NCI-H2107 treated with DMSO at 0.1 percent for 48 hours (cell line): ENCODE measurements around the gene FAM72B.
"Not testable (repeated sequence)": the region's sequence is repeated elsewhere in the genome, so short reads cannot be mapped to it uniquely, and the experiment has no call there.

ENCODE experiments used
- DNase-seq: peaks from one replicate; lab custom pipeline; 2025; ENCODE audit not compliant: unreplicated experiment; lab: John Stamatoyannopoulos, UW

Gene FAM72B

DNA sequence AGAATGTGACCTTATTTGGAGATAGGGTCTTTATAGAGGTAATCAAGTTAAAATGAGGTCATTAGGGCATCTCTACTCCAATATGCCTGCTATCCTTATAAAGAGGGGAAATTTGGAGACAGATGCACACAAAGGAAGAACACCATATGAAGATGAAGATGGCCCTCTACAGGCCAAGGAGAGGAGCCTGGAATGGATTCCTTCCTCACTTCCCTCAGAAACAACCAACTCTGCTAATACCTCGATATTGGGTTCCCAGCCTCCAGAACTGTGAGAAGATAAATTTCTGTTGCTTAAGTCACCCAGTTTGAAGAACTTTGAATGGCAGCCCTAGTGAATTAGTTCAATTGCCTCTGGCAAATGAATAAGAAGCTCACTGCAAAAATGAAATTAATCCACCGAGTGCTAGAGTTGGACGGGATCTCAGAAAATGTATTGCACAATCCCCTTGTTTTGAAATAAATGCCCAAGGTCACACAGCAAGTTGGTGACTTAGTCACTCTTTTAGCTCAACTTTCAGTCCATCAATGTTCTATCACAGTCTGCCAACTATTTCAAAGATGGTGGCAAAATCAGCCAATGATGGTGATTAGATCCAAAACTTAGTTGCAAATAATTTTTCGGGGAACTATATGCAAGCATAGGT is 27.1 kb downstream of the FAM72B start:
- DNase-seq, result not testable (repeated sequence)

DNA sequence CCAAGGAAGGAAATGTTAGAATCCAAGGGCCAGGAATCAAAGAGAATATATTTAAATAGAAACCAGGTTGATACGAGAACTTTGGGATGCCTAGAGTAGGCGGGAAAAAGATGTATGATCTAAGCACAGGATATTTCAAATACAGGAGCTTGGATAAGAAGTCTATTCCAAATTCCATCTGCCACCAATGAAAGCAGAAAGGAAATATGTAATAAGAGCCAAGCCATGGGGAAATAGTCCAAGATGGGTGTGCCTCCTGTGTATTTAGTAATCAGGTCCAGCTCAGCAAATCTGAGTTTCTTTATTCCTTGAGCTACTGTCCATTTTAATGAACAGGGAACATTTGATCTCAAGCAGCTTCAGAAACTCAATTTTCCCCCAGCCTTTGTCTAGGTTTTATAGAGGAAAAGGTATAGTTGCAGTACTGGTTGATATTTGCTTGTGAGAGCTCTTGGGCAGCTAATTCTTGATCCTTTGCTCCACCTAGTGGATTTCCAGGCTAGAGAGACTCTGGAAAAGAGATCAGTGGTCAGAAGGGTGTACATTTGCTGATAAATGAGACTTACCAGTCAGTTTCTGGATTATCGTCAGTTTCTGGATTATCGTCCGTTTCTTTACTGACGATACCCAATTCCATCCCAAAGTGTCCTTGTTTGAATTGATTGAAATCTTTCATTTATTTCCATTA is 28.3 kb downstream of the FAM72B start:
- not testable (repeated sequence) for DNase-seq

DNA sequence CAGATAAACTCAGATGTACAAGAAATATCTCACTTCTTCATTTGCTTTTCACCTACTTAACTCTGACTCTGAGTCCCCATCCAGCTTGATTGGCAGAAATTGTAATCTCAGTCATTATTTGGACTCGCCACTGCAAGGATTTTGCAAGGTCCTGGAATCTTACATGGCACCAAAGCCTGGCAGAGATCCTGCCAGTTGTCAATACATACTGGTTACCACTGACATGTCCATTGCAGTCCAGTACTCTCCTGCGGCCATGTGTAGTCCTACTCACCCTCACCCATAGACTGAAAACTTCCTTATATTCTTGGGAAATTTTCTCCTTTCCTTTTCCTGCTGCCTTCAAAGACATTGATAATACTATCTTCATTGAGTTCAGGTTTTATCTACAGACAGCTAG is 29.3 kb downstream of the FAM72B start:
- DNase-seq, result not testable (repeated sequence)

DNA sequence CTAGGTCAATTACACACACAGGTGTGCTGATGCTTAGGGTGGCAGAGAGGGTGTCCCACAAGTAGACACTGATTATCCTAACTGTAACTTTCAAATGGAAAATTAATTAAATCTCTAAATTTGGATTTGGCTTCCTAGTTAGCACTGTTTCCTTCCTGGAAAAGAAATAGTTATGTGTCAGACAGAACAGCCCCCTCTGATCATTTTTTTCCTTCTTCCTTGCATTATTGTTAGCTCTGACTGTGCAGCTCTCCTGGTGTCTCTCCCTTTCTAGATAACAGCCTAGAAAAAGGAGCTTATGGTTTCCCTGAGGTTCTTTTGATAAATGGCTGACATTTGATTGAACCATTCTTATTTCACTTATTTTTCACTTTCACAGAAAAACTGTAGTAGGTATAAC is 31.4 kb downstream of the FAM72B start:
- not testable (repeated sequence) for DNase-seq

DNA sequence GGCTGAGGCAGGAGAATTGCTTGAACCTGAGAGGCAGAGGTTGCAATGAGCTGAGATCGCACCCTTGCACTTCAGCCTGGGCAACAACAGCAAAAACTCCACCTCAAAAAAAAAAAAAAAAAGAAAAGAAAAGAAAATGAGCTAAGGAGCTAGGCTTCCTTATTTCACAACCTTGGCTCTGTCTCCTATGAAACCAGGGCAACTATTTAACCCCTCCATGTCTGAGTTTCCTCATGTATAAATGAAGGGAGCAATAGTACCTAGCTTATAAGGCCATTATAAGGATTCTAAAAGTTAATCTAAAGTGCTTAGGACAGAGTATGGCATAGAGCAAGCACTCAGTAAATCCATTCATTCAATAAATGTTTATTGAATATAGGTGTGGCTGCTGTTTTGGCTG is 32.8 kb downstream of the FAM72B start:
- DNase-seq, result not testable (repeated sequence)

DNA sequence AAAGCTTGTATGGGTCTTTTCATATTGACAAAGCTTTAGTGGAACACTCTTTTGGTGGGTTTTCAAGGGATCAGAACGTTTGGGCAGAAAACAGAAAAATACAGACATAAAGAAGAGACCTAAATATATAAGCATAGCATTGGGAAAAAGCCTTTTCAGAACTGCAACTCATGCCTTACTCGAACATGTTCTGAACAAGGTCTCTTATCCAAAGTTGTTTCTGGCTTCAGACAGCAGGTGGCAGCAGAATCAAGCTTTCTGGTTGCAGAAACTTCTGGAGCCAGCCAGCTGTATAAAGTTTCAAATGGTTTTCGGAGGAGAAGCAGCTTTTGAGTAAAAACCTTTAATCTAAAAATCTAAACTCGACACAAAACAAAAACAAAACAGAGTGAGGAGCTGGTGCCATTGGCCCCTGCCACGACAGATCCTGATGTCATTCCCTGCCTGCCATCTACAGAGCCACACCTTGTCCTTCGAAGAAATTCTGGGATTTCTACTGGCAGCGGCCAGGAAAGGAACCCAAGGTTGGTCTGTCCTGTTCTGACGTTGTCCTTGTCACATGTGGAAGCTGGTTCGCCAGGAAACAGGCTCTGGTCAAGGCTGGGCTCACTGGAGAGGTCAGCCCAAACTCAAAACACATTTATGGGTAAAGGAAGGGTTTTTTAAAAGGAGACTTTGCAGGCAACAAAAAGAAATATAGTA is 35.5 kb downstream of the FAM72B start:
- DNase-seq, result not testable (repeated sequence)

DNA sequence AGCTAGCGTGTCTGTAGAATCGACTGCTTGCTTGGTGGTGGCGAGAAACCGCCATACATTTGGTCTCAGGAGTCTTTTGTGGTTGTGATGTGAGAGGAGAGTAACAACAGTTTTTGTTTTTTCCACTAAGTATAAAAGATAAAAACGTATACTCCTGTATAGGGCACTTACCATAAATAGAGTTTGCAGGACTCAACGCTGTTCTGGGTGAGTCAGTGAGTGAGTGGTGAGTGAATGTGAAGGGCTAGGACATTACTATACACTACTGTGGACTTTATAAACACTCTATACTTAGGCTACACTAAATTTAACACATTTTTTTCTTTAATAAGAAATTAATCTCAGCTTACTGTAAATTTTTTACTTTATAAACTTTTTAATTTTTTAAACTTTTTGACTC is 43.7 kb downstream of the FAM72B start:
- DNase-seq, result not testable (repeated sequence)

DNA sequence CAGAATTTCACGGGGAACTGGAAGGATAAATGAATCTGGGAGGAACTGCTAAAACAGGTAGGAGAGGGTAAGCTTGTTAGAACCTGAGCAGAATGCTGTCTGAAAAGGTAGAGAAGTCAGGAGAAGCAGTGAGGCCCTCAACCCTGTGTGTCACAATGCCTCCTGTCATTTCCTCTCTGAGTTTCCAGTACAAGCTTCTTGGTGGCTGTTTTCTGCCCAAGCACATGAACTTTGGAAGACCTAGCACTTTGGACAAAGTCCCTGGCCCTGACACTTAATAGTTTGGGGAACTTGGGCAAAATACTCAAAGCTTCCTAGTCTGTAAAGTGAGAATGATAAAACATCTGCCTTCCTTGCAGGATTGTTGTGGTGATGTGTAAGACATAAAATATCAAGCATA is 52.6 kb downstream of the FAM72B start:
- DNase-seq, result not testable (repeated sequence)

DNA sequence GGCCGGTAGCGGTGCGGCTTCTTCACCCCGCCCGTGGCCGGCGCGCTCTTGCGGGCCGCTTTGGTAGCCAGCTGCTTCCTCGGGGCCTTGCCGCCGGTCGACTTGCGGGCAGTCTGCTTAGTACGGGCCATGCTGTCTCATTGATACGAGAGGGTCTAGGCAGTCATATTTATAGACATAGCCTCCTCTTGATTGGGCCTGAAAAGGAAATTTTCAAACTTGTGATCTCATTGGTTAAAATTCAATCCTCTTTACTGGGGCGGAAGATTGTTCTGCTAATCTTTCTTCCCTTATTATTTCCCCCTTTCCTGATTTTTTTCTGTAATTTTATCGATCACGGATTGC is 65.7 kb downstream of the FAM72B start:
- DNase-seq, result not testable (repeated sequence)
